Neural cell (in vitro differentiated cells): Measurements from ENCODE around the gene ARHGEF26. TPM values are rescaled to one million over a fixed set of nuclear protein-coding genes. Genes with fewer than 3 reads are reported as not detected.

ENCODE experiments used
- H2AFZ ChIP-seq: fragments of 200-600, 300-800 bp; sonication (generic), shearing (Covaris generic); 2 replicates; pipeline ENCODE4 v1.6.0; 2014; ENCODE audit warnings: low read depth, mild to moderate bottlenecking, antibody characterized with exemption, low read length, moderate library complexity
- H3F3A ChIP-seq: fragments of 200-600 bp; shearing (Covaris generic); 2 replicates; pipeline ENCODE4 v1.6.1; 2016; ENCODE audit warnings: mild to moderate bottlenecking, moderate library complexity, mixed read lengths, antibody characterized with exemption, low read length; ENCODE audit not compliant: insufficient read depth, poor library complexity, severe bottlenecking
- H3K27ac ChIP-seq: fragments of 200-600, 300-800 bp; sonication (generic), shearing (Covaris generic); 2 replicates; pipeline ENCODE4 v1.5.1; 2014; ENCODE audit warnings: mild to moderate bottlenecking, low read length, moderate library complexity
- H3K27me3 ChIP-seq: fragments of 300-800, 200-600 bp; sonication (generic), shearing (Covaris generic); 2 replicates; pipeline ENCODE4 v1.6.0; 2014; ENCODE audit warnings: mild to moderate bottlenecking, low read depth, low read length, moderate library complexity; ENCODE audit not compliant: insufficient read depth
- H3K36me3 ChIP-seq: fragments of 300-800, 200-600 bp; sonication (generic), shearing (Covaris generic); 2 replicates; pipeline ENCODE4 v1.5.1; 2014; ENCODE audit warnings: mild to moderate bottlenecking, antibody characterized with exemption, low read length, moderate library complexity; ENCODE audit not compliant: insufficient read depth
- H3K4me2 ChIP-seq: fragments of 300-800, 200-600 bp; sonication (generic), shearing (Covaris generic); 2 replicates; pipeline ENCODE4 v1.6.0; 2014; ENCODE audit warnings: mild to moderate bottlenecking, low read length
- H3K4me3 ChIP-seq: fragments of 300-800, 200-600 bp; sonication (generic), shearing (Covaris generic); 2 replicates; pipeline ENCODE4 v1.5.1; 2014; ENCODE audit warnings: mild to moderate bottlenecking, low read length, moderate library complexity
- H3K79me2 ChIP-seq: fragments of 200-600 bp; shearing (Covaris generic); replicated peaks from 2 replicates; pipeline ENCODE4 v1.6.0; 2014; ENCODE audit warnings: mild to moderate bottlenecking, low read length, moderate library complexity; ENCODE audit not compliant: insufficient read depth
- H3K9ac ChIP-seq: fragments of 300-800, 200-600 bp; sonication (generic), shearing (Covaris generic); 2 replicates; pipeline ENCODE4 v1.6.1; 2016; ENCODE audit warnings: mild to moderate bottlenecking, low read length, mixed read lengths
- H3K9me2 ChIP-seq: fragments of 200-600 bp; shearing (Covaris generic); 2 replicates; pipeline ENCODE4 v1.6.1; 2016; ENCODE audit warnings: mild to moderate bottlenecking, low read length, mixed read lengths; ENCODE audit not compliant: insufficient read depth
- H3K9me3 ChIP-seq: fragments of 200-600, 300-800 bp; sonication (generic), shearing (Covaris generic); 2 replicates; pipeline ENCODE4 v1.6.1; 2016; ENCODE audit warnings: mild to moderate bottlenecking, mixed run types, low read length, moderate library complexity, mixed read lengths
- H4K20me1 ChIP-seq: fragments of 200-600 bp; shearing (Covaris generic); 2 replicates; pipeline ENCODE4 v1.6.1; 2016; ENCODE audit warnings: mild to moderate bottlenecking, mixed run types; ENCODE audit not compliant: insufficient read depth
- CTCF ChIP-seq: fragments of 450-650 bp; IDR thresholded peaks from 2 replicates; pipeline ENCODE4 v1.5.1; 2014; ENCODE audit warnings: antibody characterized with exemption, mild to moderate bottlenecking, moderate library complexity; ENCODE audit not compliant: poor library complexity, severe bottlenecking
- EP300 ChIP-seq: fragments of 450-650 bp; conservative IDR thresholded peaks from 2 replicates; pipeline ENCODE4 v1.6.1; 2014; ENCODE audit warnings: antibody characterized with exemption, mild to moderate bottlenecking, moderate library complexity; ENCODE audit not compliant: poor library complexity, severe bottlenecking
- EZH2 ChIP-seq: fragments of 200-600, 300-800 bp; shearing (Covaris generic), sonication (generic); IDR thresholded peaks from 2 replicates; pipeline ENCODE4 v1.6.1; 2014; ENCODE audit warnings: antibody characterized with exemption, low read length, borderline replicate concordance, mild to moderate bottlenecking; ENCODE audit not compliant: insufficient read depth, poor library complexity, severe bottlenecking
- MXI1 ChIP-seq: fragments of 450-650 bp; conservative IDR thresholded peaks from 2 replicates; pipeline ENCODE4 v1.6.1; 2014; ENCODE audit warnings: antibody characterized with exemption, mild to moderate bottlenecking; ENCODE audit not compliant: poor library complexity, severe bottlenecking
- POLR2AphosphoS5 ChIP-seq: IDR thresholded peaks from 2 replicates; pipeline ENCODE4 v1.6.1; 2012
- RAD21 ChIP-seq: fragments of 450-650 bp; conservative IDR thresholded peaks from 2 replicates; pipeline ENCODE4 v1.6.1; 2014; ENCODE audit warnings: antibody characterized with exemption, mild to moderate bottlenecking, moderate library complexity
- SMC3 ChIP-seq: fragments of 450-650 bp; conservative IDR thresholded peaks from 2 replicates; pipeline ENCODE4 v1.6.1; 2014; ENCODE audit warnings: antibody characterized with exemption, mild to moderate bottlenecking, moderate library complexity; ENCODE audit not compliant: poor library complexity
- TAF1 ChIP-seq: IDR thresholded peaks from 2 replicates; pipeline ENCODE4 v1.6.1; 2012; ENCODE audit warnings: low read depth
- polyA plus RNA-seq: library from polyadenylated mRNA; depleted of rRNA; stranded (reverse); fragments of >200 nt; gene quantifications from 2 replicates; pipeline ENCODE4 v1.2.3, GENCODE V29; 2014
- TF ChIP-seq, protein P1 (sequence below): IDR thresholded peaks from 2 replicates; pipeline ENCODE4 v1.6.1; 2012; ENCODE audit warnings: borderline replicate concordance

ARHGEF26 gene
- polyA plus RNA-seq, 1 donor from 2014 or later: 5.7 TPM

- Histone ChIP-seq H3K4me3 (no peak overlapping the region), H3K36me3 (no peaks in the 10 kb centered on the region), H3K4me2 (no peak overlapping the region), H3K9ac (no peak overlapping the region), H3F3A (no peaks in the 10 kb centered on the region), H4K20me1 (no peaks in the 10 kb centered on the region), H3K9me2 (no peaks in the 10 kb centered on the region), H3K27me3 (no peaks in the 10 kb centered on the region), H2AFZ (no peak overlapping the region), H3K79me2 (no peaks in the 10 kb centered on the region), H3K9me3 (no peaks in the 10 kb centered on the region), H3K27ac (no peak overlapping the region)
- TF ChIP-seq EZH2 (no peak), RAD21 (no peak), TAF1 (no peak), POLR2AphosphoS5 (no peak), SMC3 (no peak), CTCF (no peak), EP300 (no peak), MXI1 (no peak)
- TF ChIP-seq, protein P1, sequence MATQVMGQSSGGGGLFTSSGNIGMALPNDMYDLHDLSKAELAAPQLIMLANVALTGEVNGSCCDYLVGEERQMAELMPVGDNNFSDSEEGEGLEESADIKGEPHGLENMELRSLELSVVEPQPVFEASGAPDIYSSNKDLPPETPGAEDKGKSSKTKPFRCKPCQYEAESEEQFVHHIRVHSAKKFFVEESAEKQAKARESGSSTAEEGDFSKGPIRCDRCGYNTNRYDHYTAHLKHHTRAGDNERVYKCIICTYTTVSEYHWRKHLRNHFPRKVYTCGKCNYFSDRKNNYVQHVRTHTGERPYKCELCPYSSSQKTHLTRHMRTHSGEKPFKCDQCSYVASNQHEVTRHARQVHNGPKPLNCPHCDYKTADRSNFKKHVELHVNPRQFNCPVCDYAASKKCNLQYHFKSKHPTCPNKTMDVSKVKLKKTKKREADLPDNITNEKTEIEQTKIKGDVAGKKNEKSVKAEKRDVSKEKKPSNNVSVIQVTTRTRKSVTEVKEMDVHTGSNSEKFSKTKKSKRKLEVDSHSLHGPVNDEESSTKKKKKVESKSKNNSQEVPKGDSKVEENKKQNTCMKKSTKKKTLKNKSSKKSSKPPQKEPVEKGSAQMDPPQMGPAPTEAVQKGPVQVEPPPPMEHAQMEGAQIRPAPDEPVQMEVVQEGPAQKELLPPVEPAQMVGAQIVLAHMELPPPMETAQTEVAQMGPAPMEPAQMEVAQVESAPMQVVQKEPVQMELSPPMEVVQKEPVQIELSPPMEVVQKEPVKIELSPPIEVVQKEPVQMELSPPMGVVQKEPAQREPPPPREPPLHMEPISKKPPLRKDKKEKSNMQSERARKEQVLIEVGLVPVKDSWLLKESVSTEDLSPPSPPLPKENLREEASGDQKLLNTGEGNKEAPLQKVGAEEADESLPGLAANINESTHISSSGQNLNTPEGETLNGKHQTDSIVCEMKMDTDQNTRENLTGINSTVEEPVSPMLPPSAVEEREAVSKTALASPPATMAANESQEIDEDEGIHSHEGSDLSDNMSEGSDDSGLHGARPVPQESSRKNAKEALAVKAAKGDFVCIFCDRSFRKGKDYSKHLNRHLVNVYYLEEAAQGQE: no peak
These were observed 108.0 kb downstream of the ARHGEF26 start for GRCh38 chr3:154229217-154229590.

GRCh38 chr3:154235330-154235729 is 114.1 kb downstream of the ARHGEF26 start:
- Histone ChIP-seq H3K9me2 (no peaks in the 10 kb centered on the region), H3K4me3 (no peak overlapping the region), H4K20me1 (no peaks in the 10 kb centered on the region), H3K9me3 (no peaks in the 10 kb centered on the region), H3K27ac (no peak overlapping the region), H3F3A (no peaks in the 10 kb centered on the region), H3K9ac (no peak overlapping the region), H3K36me3 (no peaks in the 10 kb centered on the region), H3K79me2 (no peaks in the 10 kb centered on the region), H3K27me3 (no peaks in the 10 kb centered on the region), H3K4me2 (no peak overlapping the region), H2AFZ (no peak overlapping the region)
- TF ChIP-seq CTCF (no peak), EZH2 (no peak), TAF1 (no peak), SMC3 (no peak), MXI1 (no peak), RAD21 (no peak), EP300 (no peak), POLR2AphosphoS5 (no peak)
- TF ChIP-seq, protein P1: no peak
